ENCODE results near the gene POM121L2.

POM121L2 gene

DNA sequence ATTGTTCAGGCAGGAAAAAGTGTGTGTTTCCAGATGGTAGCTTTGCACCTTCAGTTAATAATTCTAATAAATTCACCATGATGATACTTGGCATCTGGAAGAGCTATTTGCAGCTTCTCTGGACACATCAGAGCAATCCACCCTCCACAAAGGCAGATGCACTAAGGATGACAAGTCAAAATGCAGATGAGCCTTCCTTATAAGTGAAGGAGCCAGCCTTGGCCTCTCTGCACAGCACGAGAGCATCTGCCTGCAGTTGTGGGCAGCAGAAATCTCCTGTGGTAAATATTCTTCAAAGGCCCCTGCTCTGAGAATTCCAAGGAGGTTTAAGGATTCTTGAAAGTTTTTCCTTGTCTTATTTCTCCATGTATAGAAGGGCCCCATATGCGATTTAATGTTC lies 6.9 kb upstream of the POM121L2 start:
- Histone ChIP-seq H3K4me3 (ENCODE audit: low read depth, low read length) (no peak overlapping the region), H3K27me3 (ENCODE audit: insufficient read depth, low read depth, severe bottlenecking) (peaks cover 85% of the 10 kb centered on the region), H3K27ac (no peak overlapping the region), H3K36me3 (no peaks in the 10 kb centered on the region), H3K9me3 (ENCODE audit: severe bottlenecking) (no peaks in the 10 kb centered on the region)
- no peak for DNase-seq
- TF ChIP-seq, protein P1, sequence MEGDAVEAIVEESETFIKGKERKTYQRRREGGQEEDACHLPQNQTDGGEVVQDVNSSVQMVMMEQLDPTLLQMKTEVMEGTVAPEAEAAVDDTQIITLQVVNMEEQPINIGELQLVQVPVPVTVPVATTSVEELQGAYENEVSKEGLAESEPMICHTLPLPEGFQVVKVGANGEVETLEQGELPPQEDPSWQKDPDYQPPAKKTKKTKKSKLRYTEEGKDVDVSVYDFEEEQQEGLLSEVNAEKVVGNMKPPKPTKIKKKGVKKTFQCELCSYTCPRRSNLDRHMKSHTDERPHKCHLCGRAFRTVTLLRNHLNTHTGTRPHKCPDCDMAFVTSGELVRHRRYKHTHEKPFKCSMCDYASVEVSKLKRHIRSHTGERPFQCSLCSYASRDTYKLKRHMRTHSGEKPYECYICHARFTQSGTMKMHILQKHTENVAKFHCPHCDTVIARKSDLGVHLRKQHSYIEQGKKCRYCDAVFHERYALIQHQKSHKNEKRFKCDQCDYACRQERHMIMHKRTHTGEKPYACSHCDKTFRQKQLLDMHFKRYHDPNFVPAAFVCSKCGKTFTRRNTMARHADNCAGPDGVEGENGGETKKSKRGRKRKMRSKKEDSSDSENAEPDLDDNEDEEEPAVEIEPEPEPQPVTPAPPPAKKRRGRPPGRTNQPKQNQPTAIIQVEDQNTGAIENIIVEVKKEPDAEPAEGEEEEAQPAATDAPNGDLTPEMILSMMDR (IDR thresholded peaks at IDR 0.05; ENCODE audit: low read depth, low read length), result no peak

DNA sequence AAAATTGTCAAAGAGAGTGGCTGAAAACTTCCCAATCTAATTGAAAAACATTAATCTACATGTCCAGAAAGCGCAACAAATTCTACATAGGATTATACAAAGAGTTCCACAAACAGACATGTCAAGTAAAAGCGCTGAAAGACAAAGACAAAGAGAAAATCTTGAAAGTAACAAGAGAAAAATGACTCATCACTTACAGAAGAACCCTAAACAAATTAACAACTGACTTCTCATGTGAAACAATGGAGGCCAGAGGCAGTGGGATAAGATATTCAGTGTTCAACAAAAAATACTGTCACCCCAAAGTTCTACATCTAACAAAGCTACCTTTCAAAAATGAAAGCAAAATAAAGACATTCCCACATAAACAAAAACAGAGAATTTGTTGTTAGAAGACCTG lies 2.0 kb upstream of the POM121L2 start:
- Histone ChIP-seq H3K36me3 (no peaks in the 10 kb centered on the region), H3K9me3 (ENCODE audit: severe bottlenecking) (no peaks in the 10 kb centered on the region), H3K4me3 (ENCODE audit: low read depth, low read length) (no peak overlapping the region), H3K27me3 (ENCODE audit: insufficient read depth, low read depth, severe bottlenecking) (peaks cover 91% of the 10 kb centered on the region), H3K27ac (no peak overlapping the region)
- no peak for DNase-seq
- TF ChIP-seq, protein P1 (IDR thresholded peaks at IDR 0.05; ENCODE audit: low read depth, low read length), result no peak

DNA sequence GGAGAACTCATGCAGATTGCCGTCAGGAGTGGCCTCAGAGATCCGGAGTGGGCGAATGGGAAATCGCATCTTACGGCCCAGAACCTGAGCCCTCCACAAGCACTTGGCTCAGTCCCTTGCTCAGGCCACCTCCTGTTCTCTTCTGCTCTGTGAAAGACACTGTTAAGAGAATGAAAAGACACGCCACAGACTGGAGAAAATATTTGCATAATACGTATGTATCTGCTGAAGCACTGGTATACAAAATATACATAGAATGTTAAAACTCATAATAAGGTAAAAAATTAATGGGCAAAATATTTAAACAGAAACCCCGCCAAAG lies 838 bp upstream of the POM121L2 start:
- peaks cover 96% of the 10 kb centered on the region for H3K27me3 ChIP-seq (ENCODE audit: insufficient read depth, low read depth, severe bottlenecking)

DNA sequence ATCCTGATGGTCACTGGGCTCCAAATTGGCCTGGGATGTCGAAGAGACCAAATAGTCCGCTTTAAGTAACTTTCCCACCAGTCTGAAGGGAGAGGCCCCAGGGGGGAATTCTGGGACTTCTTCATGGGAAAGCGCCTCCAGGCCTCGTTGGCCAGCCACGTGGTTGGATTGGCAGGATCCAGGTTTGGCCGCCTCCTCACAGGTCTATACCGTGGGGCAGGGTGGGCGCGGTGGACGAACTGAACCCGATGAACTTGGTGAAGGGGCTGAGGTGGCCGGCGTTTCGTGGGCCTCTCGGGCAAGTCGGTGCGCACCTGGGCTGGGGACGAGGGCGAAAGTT lies 297 bp downstream of the POM121L2 start:
- H3K36me3 ChIP-seq, result no peaks in the 10 kb centered on the region
- no peak overlapping the region for H3K4me3 ChIP-seq (ENCODE audit: low read depth, low read length)
- H3K27ac ChIP-seq, result no peak overlapping the region
- DNase-seq, result no peak
- TF ChIP-seq, protein P1 (IDR thresholded peaks at IDR 0.05; ENCODE audit: low read depth, low read length), result no peak
- no peaks in the 10 kb centered on the region for H3K9me3 ChIP-seq (ENCODE audit: severe bottlenecking)
- H3K27me3 ChIP-seq (ENCODE audit: insufficient read depth, low read depth, severe bottlenecking), result peaks cover 96% of the 10 kb centered on the region

More for the DNA sequence above, 838 bp upstream of the POM121L2 start:
- Histone ChIP-seq H3K27ac (no peak overlapping the region), H3K4me3 (ENCODE audit: low read depth, low read length) (no peak overlapping the region), H3K9me3 (ENCODE audit: severe bottlenecking) (no peaks in the 10 kb centered on the region), H3K36me3 (no peaks in the 10 kb centered on the region)
- DNase-seq, result no peak
- TF ChIP-seq, protein P1 (IDR thresholded peaks at IDR 0.05; ENCODE audit: low read depth, low read length), result no peak

DNA sequence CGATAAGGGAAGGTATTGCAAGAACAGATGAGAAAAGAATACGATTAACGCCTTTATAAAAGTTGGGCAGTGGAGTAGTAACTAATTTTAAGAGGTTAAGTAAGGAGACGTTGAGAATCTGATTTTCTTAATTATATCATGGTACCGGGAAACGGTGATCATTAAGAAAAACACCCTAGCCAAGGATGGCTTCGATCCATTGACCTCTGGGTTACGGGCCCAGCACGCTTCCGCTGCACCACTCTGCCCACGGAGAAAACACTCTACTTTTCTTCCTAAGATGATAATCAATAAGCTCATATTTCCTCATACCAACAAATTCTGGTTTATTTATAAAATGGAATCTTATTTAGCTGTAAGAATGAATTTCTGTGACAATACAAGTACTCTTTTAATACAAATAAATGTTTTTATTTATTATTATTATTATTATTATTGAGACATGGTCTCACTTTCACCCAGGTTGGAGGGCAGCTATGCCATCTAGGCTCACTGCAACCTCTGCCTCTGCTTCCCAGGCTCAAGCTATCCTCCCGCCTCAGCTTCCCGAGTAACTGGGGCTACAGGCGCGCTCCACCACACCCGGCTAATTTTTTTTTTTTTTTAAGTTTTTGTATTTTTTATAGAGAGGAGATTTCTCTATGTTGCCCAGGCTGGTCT lies 8.3 kb downstream of the POM121L2 start:
- peaks cover 100% of the 10 kb centered on the region for H3K27me3 ChIP-seq (ENCODE audit: insufficient read depth, low read depth, severe bottlenecking)

More for the DNA sequence above, 8.3 kb downstream of the POM121L2 start:
- no peak for DNase-seq
- Histone ChIP-seq H3K36me3 (no peaks in the 10 kb centered on the region), H3K4me3 (ENCODE audit: low read depth, low read length) (no peak overlapping the region), H3K27ac (no peak overlapping the region), H3K9me3 (ENCODE audit: severe bottlenecking) (peaks cover 29% of the 10 kb centered on the region)
- TF ChIP-seq, protein P1 (IDR thresholded peaks at IDR 0.05; ENCODE audit: low read depth, low read length), result no peak
